HFF-Myc (cell line): ENCODE data around the gene SH3RF3.

ENCODE experiments used
- DNase-seq: peaks from one replicate; pipeline ENCODE4 v3.0.0-alpha.2; 2011; ENCODE audit warnings: low read depth; ENCODE audit errors: extremely low read depth
- H3K4me3 ChIP-seq: replicated peaks from 2 replicates; pipeline ENCODE4 v1.5.1; 2011; ENCODE audit warnings: low read depth, mild to moderate bottlenecking, control low read depth, low read length
- TF ChIP-seq, protein P1 (sequence below): IDR thresholded peaks from 2 replicates; pipeline ENCODE4 v1.5.1; 2012; ENCODE audit warnings: mild to moderate bottlenecking, low read depth, low read length, control low read depth; ENCODE audit errors: missing control alignments

SH3RF3 gene

DNA sequence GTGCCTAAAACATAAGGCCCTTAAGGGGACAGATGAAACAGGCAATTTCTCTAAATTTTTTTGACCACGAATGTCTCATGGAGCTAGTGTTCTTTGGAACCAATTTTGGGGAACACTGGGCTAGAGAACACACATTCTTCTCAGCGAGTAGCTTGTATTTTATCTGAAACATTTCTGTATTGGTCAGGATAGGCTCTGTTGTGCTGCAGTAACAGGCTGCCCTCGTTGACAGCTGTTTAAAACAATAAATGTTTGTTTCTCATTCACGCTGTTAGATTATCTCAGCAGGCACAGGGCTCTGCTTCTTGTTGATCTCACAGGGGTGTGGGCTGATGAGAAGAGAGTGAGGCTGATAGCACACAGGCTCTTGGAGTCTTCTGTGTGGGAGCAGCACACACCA lies 105.3 kb downstream of the SH3RF3 start:
- no peak overlapping the region for H3K4me3 ChIP-seq
- TF ChIP-seq, protein P1, sequence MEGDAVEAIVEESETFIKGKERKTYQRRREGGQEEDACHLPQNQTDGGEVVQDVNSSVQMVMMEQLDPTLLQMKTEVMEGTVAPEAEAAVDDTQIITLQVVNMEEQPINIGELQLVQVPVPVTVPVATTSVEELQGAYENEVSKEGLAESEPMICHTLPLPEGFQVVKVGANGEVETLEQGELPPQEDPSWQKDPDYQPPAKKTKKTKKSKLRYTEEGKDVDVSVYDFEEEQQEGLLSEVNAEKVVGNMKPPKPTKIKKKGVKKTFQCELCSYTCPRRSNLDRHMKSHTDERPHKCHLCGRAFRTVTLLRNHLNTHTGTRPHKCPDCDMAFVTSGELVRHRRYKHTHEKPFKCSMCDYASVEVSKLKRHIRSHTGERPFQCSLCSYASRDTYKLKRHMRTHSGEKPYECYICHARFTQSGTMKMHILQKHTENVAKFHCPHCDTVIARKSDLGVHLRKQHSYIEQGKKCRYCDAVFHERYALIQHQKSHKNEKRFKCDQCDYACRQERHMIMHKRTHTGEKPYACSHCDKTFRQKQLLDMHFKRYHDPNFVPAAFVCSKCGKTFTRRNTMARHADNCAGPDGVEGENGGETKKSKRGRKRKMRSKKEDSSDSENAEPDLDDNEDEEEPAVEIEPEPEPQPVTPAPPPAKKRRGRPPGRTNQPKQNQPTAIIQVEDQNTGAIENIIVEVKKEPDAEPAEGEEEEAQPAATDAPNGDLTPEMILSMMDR = no peak
- DNase-seq = no peak

DNA sequence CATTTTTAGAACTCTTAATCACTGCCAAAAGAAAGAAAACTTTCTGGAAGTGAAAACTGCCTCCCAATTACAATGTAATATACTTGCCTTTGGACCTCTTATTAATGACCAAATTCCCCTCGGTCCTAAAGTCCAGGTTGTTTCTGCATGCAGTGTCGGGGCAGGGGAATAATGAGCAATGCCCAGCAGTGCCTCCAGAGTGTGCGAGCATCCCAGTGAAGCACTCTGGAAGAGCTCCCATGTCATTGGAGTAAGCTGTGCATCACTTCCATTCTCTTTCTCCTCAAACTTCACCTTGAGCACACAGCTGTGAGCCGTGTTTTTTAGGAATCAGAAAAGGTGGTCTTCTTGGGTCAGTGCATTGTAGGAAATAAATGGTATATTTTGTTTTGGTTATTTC lies 107.1 kb downstream of the SH3RF3 start:
- no peak overlapping the region for H3K4me3 ChIP-seq
- DNase-seq = no peak
- TF ChIP-seq, protein P1 = no peak

DNA sequence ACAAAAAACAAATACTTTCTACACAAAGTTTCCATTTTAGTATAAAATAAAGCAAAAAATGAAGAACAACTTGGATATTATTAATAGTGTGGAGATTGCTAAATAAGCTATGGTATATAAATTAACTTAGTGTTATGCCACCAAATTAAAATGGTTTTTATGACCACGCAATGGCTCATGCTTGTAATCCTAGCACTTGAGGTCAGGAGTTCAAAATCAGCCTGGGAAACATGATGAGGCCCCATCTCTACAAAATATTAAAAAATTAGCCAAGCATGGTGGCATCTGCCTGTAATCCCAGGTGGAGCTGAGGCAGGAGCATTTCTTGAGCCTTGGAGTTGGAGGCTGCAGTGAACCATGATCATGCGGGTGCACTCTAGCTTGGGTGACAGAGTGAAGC lies 108.8 kb downstream of the SH3RF3 start:
- TF ChIP-seq, protein P1 = no peak
- no peak overlapping the region for H3K4me3 ChIP-seq
- no peak for DNase-seq

DNA sequence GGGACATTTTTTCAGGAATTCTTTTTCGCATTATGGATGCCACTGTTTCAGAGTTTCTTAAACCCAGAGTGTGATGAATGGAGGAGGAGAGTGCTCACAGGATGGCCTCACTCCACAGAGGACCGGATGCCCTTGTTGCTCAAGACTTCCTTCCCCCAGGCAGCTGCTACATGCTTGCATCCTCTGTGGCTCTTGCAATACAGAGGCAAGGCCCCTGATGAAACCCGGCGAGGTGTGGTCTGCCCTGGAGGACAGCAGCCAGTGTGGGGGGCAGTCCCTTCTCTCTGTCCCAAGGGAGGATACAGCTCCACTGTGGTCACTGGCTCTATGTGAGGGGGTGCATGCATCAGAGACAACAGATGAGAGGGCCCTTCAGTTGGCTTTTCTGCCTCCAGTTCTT lies 109.6 kb downstream of the SH3RF3 start:
- TF ChIP-seq, protein P1 = no peak
- no peak for DNase-seq
- H3K4me3 ChIP-seq = no peak overlapping the region

DNA sequence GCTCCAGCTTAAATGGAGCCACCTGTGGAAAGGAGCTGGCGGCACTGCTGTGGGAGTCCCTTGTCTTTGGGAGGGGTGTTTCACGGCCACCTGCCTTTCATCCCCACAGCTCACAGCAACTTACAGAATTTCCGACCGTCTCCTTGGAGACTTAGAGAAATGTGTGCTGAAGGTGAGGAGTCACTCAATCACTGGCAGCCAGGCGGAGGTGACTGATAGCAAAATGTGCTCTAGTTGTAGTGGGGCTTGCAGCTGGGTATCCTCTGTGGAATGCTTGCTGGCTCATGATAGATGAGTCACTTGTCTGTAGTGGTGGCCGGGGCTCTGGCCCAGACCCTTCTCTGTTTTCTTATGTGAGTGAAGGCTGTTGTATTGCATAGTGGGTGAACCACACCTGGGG lies 110.7 kb downstream of the SH3RF3 start:
- DNase-seq = no peak
- TF ChIP-seq, protein P1 = no peak
- no peak overlapping the region for H3K4me3 ChIP-seq

DNA sequence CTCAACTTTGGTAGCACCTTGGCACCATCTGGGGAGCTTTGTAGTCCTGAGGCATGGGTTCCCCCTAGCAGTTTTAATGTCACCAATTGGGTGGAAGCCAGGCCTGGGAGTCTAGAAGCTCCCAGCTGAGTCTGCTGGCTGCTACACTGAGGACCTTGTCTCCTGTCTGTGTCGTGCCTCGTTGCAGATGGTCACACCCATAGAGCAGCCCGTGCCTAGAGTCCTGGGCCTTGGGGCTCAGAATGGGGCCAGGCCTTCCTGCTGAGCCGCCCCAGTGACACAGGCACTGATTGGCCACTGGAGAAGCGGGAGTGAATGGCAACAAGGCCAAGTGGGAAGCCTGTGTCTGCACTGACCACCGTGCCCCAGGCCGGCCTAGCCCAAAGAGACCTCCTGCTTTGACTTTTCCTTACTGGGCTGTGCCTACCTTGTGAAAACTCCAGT lies 113.2 kb downstream of the SH3RF3 start:
- H3K4me3 ChIP-seq = no peak overlapping the region
- no peak for DNase-seq
- TF ChIP-seq, protein P1 = no peak

DNA sequence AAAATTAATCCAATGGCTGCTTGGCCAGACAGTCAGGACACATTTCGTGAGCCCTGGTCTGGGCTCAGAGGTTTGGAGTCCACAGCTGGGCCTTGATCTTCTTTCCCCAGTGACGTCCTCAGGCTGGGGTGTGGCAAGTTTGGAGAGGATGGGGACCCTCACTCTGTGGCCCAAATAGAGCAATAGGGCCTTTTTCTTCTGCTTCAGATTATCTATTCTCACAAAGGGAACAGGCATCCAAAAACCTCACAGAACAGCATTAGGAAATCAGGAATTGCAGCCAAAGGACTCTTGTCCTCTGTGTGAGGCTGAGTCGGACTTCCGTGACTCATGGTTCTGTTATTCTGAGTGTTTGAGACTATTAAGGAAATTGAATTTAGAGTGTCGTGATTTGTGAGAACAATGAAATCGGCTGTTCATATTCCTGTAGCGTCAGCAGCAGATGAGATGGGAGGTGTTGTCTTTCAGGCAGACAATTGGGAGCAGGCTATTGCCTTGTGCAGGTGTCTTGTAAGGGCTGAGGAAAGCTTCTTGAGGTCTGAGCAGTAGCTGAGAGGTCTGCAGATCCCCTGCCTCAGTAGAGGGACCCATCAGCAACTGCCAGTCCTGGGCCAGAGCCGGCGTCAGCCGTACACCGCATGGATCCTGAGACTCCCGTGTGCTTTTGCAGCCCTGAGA lies 113.8 kb downstream of the SH3RF3 start:
- no peak overlapping the region for H3K4me3 ChIP-seq
- TF ChIP-seq, protein P1 = no peak
- peak; percentile 30 for DNase-seq
